GM15510 (cell line): ENCODE measurements around the gene EHD3.

ENCODE experiments used
- POLR2A ChIP-seq: IDR thresholded peaks from 3 replicates; pipeline ENCODE4 v1.6.1; 2011; ENCODE audit warnings: borderline replicate concordance; ENCODE audit not compliant: insufficient read length; ENCODE audit errors: extremely low read depth

EHD3 gene

GRCh38 chr2:31223026-31223425, 10.9 kb upstream of the EHD3 start:
- TF ChIP-seq POLR2A: no peak

- TF ChIP-seq POLR2A: no peak
These were observed 10.2 kb upstream of the EHD3 start for GRCh38 chr2:31223749-31224148.

- TF ChIP-seq POLR2A: no peak
These were observed 7.7 kb upstream of the EHD3 start for GRCh38 chr2:31226266-31226665.

- TF ChIP-seq POLR2A: no peak
These were observed 6.8 kb upstream of the EHD3 start for GRCh38 chr2:31227110-31227509.

- no peak for TF ChIP-seq POLR2A
These were observed 6.2 kb upstream of the EHD3 start for GRCh38 chr2:31227711-31228125.

GRCh38 chr2:31228717-31229116, 5.2 kb upstream of the EHD3 start:
- no peak for TF ChIP-seq POLR2A

- no peak for TF ChIP-seq POLR2A
These were observed 3.2 kb upstream of the EHD3 start for GRCh38 chr2:31230751-31231150.

- no peak for TF ChIP-seq POLR2A
These were observed 2.2 kb upstream of the EHD3 start for GRCh38 chr2:31231571-31232302.

- TF ChIP-seq POLR2A: no peak
These were observed 1.4 kb upstream of the EHD3 start for GRCh38 chr2:31232586-31232985.

GRCh38 chr2:31233231-31233630, 721 bp upstream of the EHD3 start:
- no peak for TF ChIP-seq POLR2A

GRCh38 chr2:31234683-31235503, 941 bp downstream of the EHD3 start:
- TF ChIP-seq POLR2A: no peak

GRCh38 chr2:31235504-31235902, 1.6 kb downstream of the EHD3 start:
- no peak for TF ChIP-seq POLR2A

- TF ChIP-seq POLR2A: no peak
These were observed 2.7 kb downstream of the EHD3 start for GRCh38 chr2:31236433-31237205.

- no peak for TF ChIP-seq POLR2A
These were observed 3.5 kb downstream of the EHD3 start for GRCh38 chr2:31237348-31238017.

- no peak for TF ChIP-seq POLR2A
These were observed 4.4 kb downstream of the EHD3 start for GRCh38 chr2:31238126-31238905.
